Thoracic aorta (tissue), 2 donors: Measurements from ENCODE around the gene CASP6. TPM values are rescaled to one million over a fixed set of nuclear protein-coding genes. Genes with fewer than 3 reads are reported as not detected.

ENCODE experiments used
- ATAC-seq: fragments of 150-250 bp; one replicate; pipeline ENCODE4 v1.8.0; 2017; ENCODE audit warnings: low read depth; ENCODE audit not compliant: insufficient number of reproducible peaks, low FRiP score
- DNase-seq: peaks from one replicate; pipeline ENCODE4 v3.0.0-alpha.2; 2020; ENCODE audit warnings: low spot score
- H3K27ac ChIP-seq, 2 donors: fragments of 200-600 bp; sonication (generic); 1 replicate in 1 of 2; 2 replicates in 1 of 2; pipeline ENCODE4 v1.5.1; 2016; ENCODE audit warnings: mild to moderate bottlenecking in 2 of 2, moderate library complexity in 2 of 2
- H3K27me3 ChIP-seq: fragments of 200-600 bp; sonication (generic); replicated peaks from 2 replicates; pipeline ENCODE4 v1.6.0; 2016; ENCODE audit warnings: mild to moderate bottlenecking; ENCODE audit not compliant: insufficient read depth
- H3K36me3 ChIP-seq: fragments of 200-600 bp; sonication (generic); one replicate; pipeline ENCODE4 v1.5.1; 2016
- H3K4me1 ChIP-seq, 2 donors: fragments of 200-600 bp; sonication (generic); 1 replicate in 1 of 2; 2 replicates in 1 of 2; pipeline versions ENCODE4 v1.5.1 to v1.6.0; 2016; ENCODE audit warnings: low read depth in 2 of 2, mild to moderate bottlenecking in 1 of 2; ENCODE audit not compliant: control insufficient read depth in 1 of 2
- H3K4me3 ChIP-seq: fragments of 200-600 bp; sonication (generic); 2 replicates; pipeline ENCODE4 v1.5.1; 2016; ENCODE audit warnings: mild to moderate bottlenecking
- H3K9me3 ChIP-seq: fragments of 200-600 bp; sonication (generic); 2 replicates; pipeline ENCODE4 v1.5.1; 2016
- total RNA-seq, 2 donors: library from RNA; depleted of rRNA; stranded (reverse); fragments of >200 nt; gene quantifications; one replicate each; pipeline versions ENCODE4 v1.1.0 to v1.2.3, GENCODE V29; 2016
- TF ChIP-seq, protein P1 (sequence below): fragments of 200-600 bp; sonication (generic); IDR thresholded peaks from one replicate; pipeline ENCODE4 v1.5.1; 2019; ENCODE audit warnings: antibody characterized with exemption

Gene CASP6
- total RNA-seq, 2 donors from 2014 or later: 9.0 to 17.3 TPM

DNA sequence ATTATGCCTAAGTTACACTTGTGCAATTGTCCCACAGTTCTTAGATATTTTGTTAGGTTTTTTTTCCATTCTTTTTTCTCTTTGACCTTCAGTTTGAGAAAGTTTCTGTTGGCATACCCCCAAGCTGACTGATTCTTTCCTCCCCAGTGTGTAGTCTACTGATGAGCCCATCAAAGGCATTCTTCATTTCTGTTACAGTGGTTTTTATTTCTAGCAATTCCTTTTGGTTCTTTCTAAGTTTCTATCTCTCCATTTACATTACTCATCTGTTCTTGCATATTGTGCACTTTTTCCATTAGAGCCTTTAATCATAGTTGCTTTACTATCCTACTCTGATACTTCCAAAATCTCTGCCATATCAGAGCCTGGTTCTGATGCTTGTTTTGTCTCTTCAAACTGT lies 31.9 kb downstream of the CASP6 start:
- ATAC-seq (no peak), DNase-seq (no peak)
- Histone ChIP-seq H3K4me1 (no peaks in the 10 kb centered on the region), H3K27me3 (no peaks in the 10 kb centered on the region), H3K4me3 (no peak overlapping the region), H3K27ac (no peak overlapping the region), H3K9me3 (no peaks in the 10 kb centered on the region), H3K36me3 (no peaks in the 10 kb centered on the region)
- TF ChIP-seq, protein P1, sequence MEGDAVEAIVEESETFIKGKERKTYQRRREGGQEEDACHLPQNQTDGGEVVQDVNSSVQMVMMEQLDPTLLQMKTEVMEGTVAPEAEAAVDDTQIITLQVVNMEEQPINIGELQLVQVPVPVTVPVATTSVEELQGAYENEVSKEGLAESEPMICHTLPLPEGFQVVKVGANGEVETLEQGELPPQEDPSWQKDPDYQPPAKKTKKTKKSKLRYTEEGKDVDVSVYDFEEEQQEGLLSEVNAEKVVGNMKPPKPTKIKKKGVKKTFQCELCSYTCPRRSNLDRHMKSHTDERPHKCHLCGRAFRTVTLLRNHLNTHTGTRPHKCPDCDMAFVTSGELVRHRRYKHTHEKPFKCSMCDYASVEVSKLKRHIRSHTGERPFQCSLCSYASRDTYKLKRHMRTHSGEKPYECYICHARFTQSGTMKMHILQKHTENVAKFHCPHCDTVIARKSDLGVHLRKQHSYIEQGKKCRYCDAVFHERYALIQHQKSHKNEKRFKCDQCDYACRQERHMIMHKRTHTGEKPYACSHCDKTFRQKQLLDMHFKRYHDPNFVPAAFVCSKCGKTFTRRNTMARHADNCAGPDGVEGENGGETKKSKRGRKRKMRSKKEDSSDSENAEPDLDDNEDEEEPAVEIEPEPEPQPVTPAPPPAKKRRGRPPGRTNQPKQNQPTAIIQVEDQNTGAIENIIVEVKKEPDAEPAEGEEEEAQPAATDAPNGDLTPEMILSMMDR: no peak

DNA sequence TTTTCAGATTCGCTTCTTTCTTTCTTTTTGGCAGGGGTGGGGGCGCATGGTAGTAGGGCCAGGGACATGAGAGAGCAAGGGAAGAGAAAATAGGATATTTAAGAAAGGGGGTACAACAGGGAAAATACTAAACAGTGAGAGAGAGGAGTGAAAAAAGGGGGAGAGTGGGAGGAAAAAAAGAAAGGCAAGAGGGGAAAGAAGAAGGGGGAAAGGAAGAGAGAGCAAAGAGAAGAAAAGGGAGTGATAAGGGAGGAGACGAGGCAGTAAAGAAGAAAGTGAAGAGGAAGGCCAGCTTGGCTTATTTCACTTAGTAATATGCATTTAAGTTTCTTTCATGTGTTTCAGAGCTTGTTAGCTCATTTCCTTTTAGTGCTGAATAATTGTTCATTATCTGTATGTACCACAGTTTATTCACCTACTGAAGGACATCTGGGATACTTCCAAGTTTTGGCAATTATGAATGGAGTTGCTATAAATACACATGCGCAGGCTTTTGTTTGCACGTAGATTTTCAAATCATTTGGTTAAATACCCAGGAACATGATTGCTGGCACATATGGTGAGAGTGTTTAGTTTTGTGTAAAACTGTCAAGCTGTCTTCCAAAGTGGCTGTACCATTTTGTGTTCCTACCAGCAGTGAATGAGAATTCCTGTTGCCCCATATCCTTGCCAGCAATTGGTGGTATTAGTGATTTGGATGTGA lies 37.3 kb downstream of the CASP6 start:
- no peak for DNase-seq
- Histone ChIP-seq H3K4me3 (no peak overlapping the region), H3K36me3 (no peaks in the 10 kb centered on the region), H3K9me3 (no peaks in the 10 kb centered on the region), H3K27me3 (no peaks in the 10 kb centered on the region), H3K4me1 (no peaks in the 10 kb centered on the region), H3K27ac (no peak overlapping the region)
- TF ChIP-seq, protein P1: no peak
- no peak for ATAC-seq

DNA sequence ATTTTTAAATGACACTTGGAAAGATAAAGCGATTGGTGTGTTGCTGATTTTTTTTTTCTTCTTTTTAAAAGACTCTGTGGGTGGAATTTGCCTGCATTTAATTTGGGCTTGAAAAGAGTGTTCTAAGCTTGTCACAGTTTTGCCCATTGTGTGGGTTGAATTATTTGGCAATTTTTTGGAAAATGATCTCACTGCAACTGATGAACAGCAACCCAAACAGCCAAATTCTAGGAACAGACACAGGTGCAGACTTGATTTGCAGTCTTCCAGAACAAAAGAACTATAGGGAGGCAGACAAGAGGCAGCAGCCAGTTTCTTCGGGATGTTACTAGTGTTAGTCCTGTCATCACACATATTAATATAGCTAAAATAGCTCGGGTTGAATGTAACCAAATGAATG lies 40.5 kb downstream of the CASP6 start:
- Histone ChIP-seq H3K27ac (no peak overlapping the region), H3K36me3 (no peaks in the 10 kb centered on the region), H3K4me3 (no peak overlapping the region), H3K9me3 (no peaks in the 10 kb centered on the region), H3K27me3 (no peaks in the 10 kb centered on the region), H3K4me1 (no peaks in the 10 kb centered on the region)
- TF ChIP-seq, protein P1: no peak
- DNase-seq (no peak), ATAC-seq (no peak)

DNA sequence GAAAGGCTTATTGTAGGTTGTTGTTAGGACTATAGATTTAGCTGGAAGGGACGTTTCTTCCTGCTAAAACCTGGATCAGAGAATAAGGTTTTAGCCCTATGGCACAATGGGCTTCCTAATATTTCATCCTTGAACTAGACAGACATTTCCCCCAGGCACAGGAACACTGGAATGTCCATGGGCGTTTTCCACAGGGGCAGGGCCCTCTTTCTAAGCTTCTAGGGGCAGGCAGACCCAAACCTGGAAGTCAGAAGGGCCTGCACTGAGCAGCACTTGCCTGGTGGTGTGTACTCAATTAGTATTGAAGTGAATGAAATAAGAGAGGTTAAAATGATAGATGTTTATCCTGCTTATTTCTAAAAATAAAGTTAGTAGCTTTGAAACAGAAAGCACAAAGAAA lies 41.1 kb downstream of the CASP6 start:
- Histone ChIP-seq H3K27me3 (no peaks in the 10 kb centered on the region), H3K4me3 (no peak overlapping the region), H3K4me1 (no peaks in the 10 kb centered on the region), H3K27ac (no peak overlapping the region), H3K36me3 (no peaks in the 10 kb centered on the region), H3K9me3 (no peaks in the 10 kb centered on the region)
- TF ChIP-seq, protein P1: no peak
- DNase-seq: no peak
- ATAC-seq: no peak

DNA sequence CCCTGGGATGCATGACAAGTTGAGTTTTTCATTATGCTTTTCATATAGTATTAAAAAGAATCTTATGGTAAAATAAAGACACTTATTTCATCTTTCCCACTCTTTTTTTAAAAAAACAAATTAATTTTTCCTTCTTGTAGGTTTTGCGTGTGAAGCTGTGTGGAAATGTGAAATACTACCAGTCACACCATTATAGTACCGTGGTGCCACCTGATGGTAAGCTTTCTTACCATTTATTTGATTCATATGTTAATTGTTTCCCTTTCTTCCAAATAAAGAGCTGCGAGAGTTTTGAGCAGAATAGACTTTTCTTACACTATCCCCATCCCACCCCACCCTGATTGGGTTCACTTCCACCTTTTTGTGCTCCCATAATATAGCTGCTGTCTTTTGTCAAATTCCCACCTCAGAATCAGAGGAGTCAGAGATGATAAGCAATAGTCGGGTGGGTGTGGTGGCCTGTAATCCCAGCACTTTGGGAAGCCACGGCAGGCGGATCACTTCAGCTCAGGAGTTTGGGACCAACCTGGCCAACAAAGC lies 44.3 kb downstream of the CASP6 start:
- no peaks in the 10 kb centered on the region for H3K9me3 ChIP-seq
- ATAC-seq: no peak
- TF ChIP-seq, protein P1: no peak

More for the DNA sequence above, 44.3 kb downstream of the CASP6 start:
- no peak overlapping the region for H3K27ac ChIP-seq
- no peak overlapping the region for H3K4me3 ChIP-seq
- no peaks in the 10 kb centered on the region for H3K36me3 ChIP-seq
- no peaks in the 10 kb centered on the region for H3K4me1 ChIP-seq
- no peak for DNase-seq
- H3K27me3 ChIP-seq: no peaks in the 10 kb centered on the region
